ENCODE results near the gene PLCH1. TPM values are rescaled to one million over a fixed set of nuclear protein-coding genes. Genes with fewer than 3 reads are reported as not detected.

Gene PLCH1
- total and polyA plus RNA-seq, 2 of the 13 experiments (the other 11 are each of a cell fraction or from before 2014, with no cell fraction given), result 2.0 to 3.0 TPM

- TF ChIP-seq, protein P1, sequence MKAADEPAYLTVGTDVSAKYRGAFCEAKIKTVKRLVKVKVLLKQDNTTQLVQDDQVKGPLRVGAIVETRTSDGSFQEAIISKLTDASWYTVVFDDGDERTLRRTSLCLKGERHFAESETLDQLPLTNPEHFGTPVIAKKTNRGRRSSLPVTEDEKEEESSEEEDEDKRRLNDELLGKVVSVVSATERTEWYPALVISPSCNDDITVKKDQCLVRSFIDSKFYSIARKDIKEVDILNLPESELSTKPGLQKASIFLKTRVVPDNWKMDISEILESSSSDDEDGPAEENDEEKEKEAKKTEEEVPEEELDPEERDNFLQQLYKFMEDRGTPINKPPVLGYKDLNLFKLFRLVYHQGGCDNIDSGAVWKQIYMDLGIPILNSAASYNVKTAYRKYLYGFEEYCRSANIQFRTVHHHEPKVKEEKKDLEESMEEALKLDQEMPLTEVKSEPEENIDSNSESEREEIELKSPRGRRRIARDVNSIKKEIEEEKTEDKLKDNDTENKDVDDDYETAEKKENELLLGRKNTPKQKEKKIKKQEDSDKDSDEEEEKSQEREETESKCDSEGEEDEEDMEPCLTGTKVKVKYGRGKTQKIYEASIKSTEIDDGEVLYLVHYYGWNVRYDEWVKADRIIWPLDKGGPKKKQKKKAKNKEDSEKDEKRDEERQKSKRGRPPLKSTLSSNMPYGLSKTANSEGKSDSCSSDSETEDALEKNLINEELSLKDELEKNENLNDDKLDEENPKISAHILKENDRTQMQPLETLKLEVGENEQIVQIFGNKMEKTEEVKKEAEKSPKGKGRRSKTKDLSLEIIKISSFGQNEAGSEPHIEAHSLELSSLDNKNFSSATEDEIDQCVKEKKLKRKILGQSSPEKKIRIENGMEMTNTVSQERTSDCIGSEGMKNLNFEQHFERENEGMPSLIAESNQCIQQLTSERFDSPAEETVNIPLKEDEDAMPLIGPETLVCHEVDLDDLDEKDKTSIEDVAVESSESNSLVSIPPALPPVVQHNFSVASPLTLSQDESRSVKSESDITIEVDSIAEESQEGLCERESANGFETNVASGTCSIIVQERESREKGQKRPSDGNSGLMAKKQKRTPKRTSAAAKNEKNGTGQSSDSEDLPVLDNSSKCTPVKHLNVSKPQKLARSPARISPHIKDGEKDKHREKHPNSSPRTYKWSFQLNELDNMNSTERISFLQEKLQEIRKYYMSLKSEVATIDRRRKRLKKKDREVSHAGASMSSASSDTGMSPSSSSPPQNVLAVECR (CRISPR knock-in tag; IDR thresholded peaks at IDR 0.05; ENCODE audit: borderline replicate concordance), result peak; percentile 27; the same call in 1 of the 2 replicates
- TF ChIP-seq ZFAT (CRISPR knock-in tag; conservative IDR thresholded peaks at IDR 0.05), result no peak
- 0 out of 2 replicates have a peak, but pooled peaks have one; percentile 35 for TF ChIP-seq MAX (IDR thresholded peaks at IDR 0.05)
- 0 out of 2 replicates have a peak, but pooled peaks have one; percentile 24 for TF ChIP-seq PPARG (CRISPR knock-in tag; conservative IDR thresholded peaks at IDR 0.05)
- peak; percentile 40; the same call in 1 of the 2 replicates for TF ChIP-seq SIX1 (CRISPR knock-in tag; IDR thresholded peaks at IDR 0.05; ENCODE audit: borderline replicate concordance)
- TF ChIP-seq, protein P2, sequence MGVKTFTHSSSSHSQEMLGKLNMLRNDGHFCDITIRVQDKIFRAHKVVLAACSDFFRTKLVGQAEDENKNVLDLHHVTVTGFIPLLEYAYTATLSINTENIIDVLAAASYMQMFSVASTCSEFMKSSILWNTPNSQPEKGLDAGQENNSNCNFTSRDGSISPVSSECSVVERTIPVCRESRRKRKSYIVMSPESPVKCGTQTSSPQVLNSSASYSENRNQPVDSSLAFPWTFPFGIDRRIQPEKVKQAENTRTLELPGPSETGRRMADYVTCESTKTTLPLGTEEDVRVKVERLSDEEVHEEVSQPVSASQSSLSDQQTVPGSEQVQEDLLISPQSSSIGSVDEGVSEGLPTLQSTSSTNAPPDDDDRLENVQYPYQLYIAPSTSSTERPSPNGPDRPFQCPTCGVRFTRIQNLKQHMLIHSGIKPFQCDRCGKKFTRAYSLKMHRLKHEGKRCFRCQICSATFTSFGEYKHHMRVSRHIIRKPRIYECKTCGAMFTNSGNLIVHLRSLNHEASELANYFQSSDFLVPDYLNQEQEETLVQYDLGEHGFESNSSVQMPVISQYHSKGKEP (CRISPR knock-in tag; IDR thresholded peaks at IDR 0.05), result no peak
- TF ChIP-seq RXRB (CRISPR knock-in tag; IDR thresholded peaks at IDR 0.05; ENCODE audit: borderline replicate concordance), result peak; percentile 59; the same call in 1 of the 2 replicates
- TF ChIP-seq, protein P3, sequence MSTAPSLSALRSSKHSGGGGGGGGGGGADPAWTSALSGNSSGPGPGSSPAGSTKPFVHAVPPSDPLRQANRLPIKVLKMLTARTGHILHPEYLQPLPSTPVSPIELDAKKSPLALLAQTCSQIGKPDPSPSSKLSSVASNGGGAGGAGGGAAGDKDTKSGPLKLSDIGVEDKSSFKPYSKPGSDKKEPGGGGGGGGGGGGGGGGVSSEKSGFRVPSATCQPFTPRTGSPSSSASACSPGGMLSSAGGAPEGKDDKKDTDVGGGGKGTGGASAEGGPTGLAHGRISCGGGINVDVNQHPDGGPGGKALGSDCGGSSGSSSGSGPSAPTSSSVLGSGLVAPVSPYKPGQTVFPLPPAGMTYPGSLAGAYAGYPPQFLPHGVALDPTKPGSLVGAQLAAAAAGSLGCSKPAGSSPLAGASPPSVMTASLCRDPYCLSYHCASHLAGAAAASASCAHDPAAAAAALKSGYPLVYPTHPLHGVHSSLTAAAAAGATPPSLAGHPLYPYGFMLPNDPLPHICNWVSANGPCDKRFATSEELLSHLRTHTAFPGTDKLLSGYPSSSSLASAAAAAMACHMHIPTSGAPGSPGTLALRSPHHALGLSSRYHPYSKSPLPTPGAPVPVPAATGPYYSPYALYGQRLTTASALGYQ (CRISPR knock-in tag; IDR thresholded peaks at IDR 0.05), result 0 out of 2 replicates have a peak, but pooled peaks have one; percentile 37
- TF ChIP-seq HHEX (CRISPR knock-in tag; IDR thresholded peaks at IDR 0.05), result no peak
- peak; percentile 62; the same call in 1 of the 2 replicates for TF ChIP-seq ZNF292 (CRISPR knock-in tag; IDR thresholded peaks at IDR 0.05; ENCODE audit: borderline replicate concordance, low read depth)
- no peak for TF ChIP-seq SOX6 (IDR thresholded peaks at IDR 0.05)
- peak; percentile 81 for TF ChIP-seq SOX6 (CRISPR knock-in tag; IDR thresholded peaks at IDR 0.05)
- TF ChIP-seq, protein P4, sequence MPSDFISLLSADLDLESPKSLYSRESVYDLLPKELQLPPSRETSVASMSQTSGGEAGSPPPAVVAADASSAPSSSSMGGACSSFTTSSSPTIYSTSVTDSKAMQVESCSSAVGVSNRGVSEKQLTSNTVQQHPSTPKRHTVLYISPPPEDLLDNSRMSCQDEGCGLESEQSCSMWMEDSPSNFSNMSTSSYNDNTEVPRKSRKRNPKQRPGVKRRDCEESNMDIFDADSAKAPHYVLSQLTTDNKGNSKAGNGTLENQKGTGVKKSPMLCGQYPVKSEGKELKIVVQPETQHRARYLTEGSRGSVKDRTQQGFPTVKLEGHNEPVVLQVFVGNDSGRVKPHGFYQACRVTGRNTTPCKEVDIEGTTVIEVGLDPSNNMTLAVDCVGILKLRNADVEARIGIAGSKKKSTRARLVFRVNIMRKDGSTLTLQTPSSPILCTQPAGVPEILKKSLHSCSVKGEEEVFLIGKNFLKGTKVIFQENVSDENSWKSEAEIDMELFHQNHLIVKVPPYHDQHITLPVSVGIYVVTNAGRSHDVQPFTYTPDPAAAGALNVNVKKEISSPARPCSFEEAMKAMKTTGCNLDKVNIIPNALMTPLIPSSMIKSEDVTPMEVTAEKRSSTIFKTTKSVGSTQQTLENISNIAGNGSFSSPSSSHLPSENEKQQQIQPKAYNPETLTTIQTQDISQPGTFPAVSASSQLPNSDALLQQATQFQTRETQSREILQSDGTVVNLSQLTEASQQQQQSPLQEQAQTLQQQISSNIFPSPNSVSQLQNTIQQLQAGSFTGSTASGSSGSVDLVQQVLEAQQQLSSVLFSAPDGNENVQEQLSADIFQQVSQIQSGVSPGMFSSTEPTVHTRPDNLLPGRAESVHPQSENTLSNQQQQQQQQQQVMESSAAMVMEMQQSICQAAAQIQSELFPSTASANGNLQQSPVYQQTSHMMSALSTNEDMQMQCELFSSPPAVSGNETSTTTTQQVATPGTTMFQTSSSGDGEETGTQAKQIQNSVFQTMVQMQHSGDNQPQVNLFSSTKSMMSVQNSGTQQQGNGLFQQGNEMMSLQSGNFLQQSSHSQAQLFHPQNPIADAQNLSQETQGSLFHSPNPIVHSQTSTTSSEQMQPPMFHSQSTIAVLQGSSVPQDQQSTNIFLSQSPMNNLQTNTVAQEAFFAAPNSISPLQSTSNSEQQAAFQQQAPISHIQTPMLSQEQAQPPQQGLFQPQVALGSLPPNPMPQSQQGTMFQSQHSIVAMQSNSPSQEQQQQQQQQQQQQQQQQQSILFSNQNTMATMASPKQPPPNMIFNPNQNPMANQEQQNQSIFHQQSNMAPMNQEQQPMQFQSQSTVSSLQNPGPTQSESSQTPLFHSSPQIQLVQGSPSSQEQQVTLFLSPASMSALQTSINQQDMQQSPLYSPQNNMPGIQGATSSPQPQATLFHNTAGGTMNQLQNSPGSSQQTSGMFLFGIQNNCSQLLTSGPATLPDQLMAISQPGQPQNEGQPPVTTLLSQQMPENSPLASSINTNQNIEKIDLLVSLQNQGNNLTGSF (CRISPR knock-in tag; IDR thresholded peaks at IDR 0.05), result no peak
- peak; percentile 59 for TF ChIP-seq CTCF (CRISPR knock-in tag; IDR thresholded peaks at IDR 0.05)
Observed at GRCh38 chr3:155714295-155714718, 30.6 kb downstream of the PLCH1 start (continued).

All from HepG2 (cell line).